H1 (cell line): ENCODE measurements around the gene MGAT5B. TPM values are rescaled to one million over a fixed set of nuclear protein-coding genes. Genes with fewer than 3 reads are reported as not detected.

Experiments used
- CTCF ChIA-PET: fragments of 300-600 bp; sonication (Branson Sonifier 250); formaldehyde crosslinking; loops from one replicate; lab custom pipeline; 2021; ENCODE audit not compliant: partially characterized antibody; lab: Charles Lee
- POLR2A ChIA-PET: fragments of 300-600 bp; sonication (Branson Sonifier 250); formaldehyde crosslinking; loops from one replicate; lab custom pipeline; 2021; ENCODE audit warnings: inconsistent platforms; ENCODE audit not compliant: partially characterized antibody; lab: Charles Lee
- DNase-seq, 2 experiments: peaks; one replicate each; pipeline versions ENCODE4 v3.0.0 to v3.0.0-alpha.2; 2010 to 2022; ENCODE audit warnings: low spot score in 2 of 2, low read depth in 1 of 2, mixed read lengths in 1 of 2
- FAIRE-seq: peaks from 2 replicates; lab custom pipeline; 2011; peaks lifted over from hg19 to GRCh38; lab: Jason Lieb, UNC
- H2AFZ ChIP-seq: 2 replicates; pipeline ENCODE4 v1.8.1; 2012; ENCODE audit warnings: low read length, inconsistent platforms
- H2AK5ac ChIP-seq: 2 replicates; pipeline ENCODE4 v1.6.1; 2013; ENCODE audit warnings: low read depth, low read length
- H2BK120ac ChIP-seq: replicated peaks from 2 replicates; pipeline ENCODE3; 2013; ENCODE audit warnings: low read depth, low read length, inconsistent platforms
- H2BK12ac ChIP-seq: 2 replicates; pipeline ENCODE4 v1.6.1; 2013; ENCODE audit warnings: low read depth, low read length
- H2BK15ac ChIP-seq: 2 replicates; pipeline ENCODE4 v1.6.1; 2013; ENCODE audit warnings: low read length
- H2BK20ac ChIP-seq: 2 replicates; pipeline ENCODE4 v1.6.1; 2013; ENCODE audit warnings: low read length
- H2BK5ac ChIP-seq: 2 replicates; pipeline ENCODE4 v1.6.1; 2013; ENCODE audit warnings: low read depth, low read length
- H3K14ac ChIP-seq: 2 replicates; pipeline ENCODE4 v1.6.1; 2013; ENCODE audit warnings: inconsistent platforms; ENCODE audit not compliant: insufficient read length
- H3K18ac ChIP-seq: 2 replicates; pipeline ENCODE4 v1.6.1; 2013; ENCODE audit warnings: low read length; ENCODE audit errors: extremely low read depth
- H3K23ac ChIP-seq: 2 replicates; pipeline ENCODE4 v1.6.1; 2013; ENCODE audit warnings: inconsistent platforms; ENCODE audit not compliant: insufficient read length
- H3K23me2 ChIP-seq: 2 replicates; pipeline ENCODE4 v1.6.1; 2013; ENCODE audit warnings: low read depth, low read length
- H3K27ac ChIP-seq: 2 replicates; pipeline ENCODE4 v1.6.1; 2011; ENCODE audit warnings: low read depth, low read length, inconsistent platforms
- H3K27me3 ChIP-seq, 4 experiments: replicated peaks in 1 of 4; 1 replicate in 1 of 4; 2 replicates in 3 of 4; pipeline versions ENCODE4 v1.6.1 to v1.8.1; 2011 to 2013; ENCODE audit warnings: low read length in 3 of 4, mild to moderate bottlenecking in 3 of 4, inconsistent platforms in 2 of 4, mixed read lengths in 2 of 4, moderate library complexity in 1 of 4; ENCODE audit not compliant: control insufficient read depth in 3 of 4, insufficient read depth in 3 of 4; ENCODE audit errors: extremely low read depth in 1 of 4
- H3K36me3 ChIP-seq, 4 experiments: 2 replicates each; pipeline versions ENCODE4 v1.6.1 to v1.8.1; 2011 to 2013; ENCODE audit warnings: mild to moderate bottlenecking in 4 of 4, low read length in 3 of 4, moderate library complexity in 2 of 4, control low read depth in 1 of 4, inconsistent platforms in 1 of 4; ENCODE audit not compliant: insufficient read depth in 4 of 4, control insufficient read depth in 2 of 4
- H3K4ac ChIP-seq: replicated peaks from 2 replicates; pipeline ENCODE3; 2013; ENCODE audit warnings: low read length, low read depth, mixed read lengths, inconsistent platforms; ENCODE audit not compliant: insufficient read length
- H3K4me1 ChIP-seq, 4 experiments: replicated peaks in 1 of 4; 1 replicate in 1 of 4; 2 replicates in 3 of 4; pipeline versions ENCODE4 v1.6.1 to v1.8.1; 2011 to 2013; ENCODE audit warnings: low read length in 3 of 4, inconsistent platforms in 2 of 4, mixed read lengths in 1 of 4; ENCODE audit not compliant: insufficient read depth in 4 of 4, control insufficient read depth in 3 of 4
- H3K4me2 ChIP-seq, 2 experiments: 2 replicates each; pipeline versions ENCODE4 v1.6.1 to v1.8.1; 2011 to 2013; ENCODE audit warnings: low read depth in 2 of 2, low read length in 2 of 2, control low read depth in 1 of 2, inconsistent platforms in 1 of 2, mild to moderate bottlenecking in 1 of 2; ENCODE audit not compliant: insufficient read depth in 1 of 2
- H3K4me3 ChIP-seq, 4 experiments: fragments of 200-600, 300-600 bp in 1 of 4; sonication (generic), shearing (Covaris generic), sonication (Bioruptor Twin) in 1 of 4; 2 replicates each; pipeline versions ENCODE4 v1.5.1 to v1.8.1; 2011 to 2016; ENCODE audit warnings: low read length in 4 of 4, low read depth in 3 of 4, control low read depth in 2 of 4, inconsistent platforms in 2 of 4, mild to moderate bottlenecking in 2 of 4, mixed read lengths in 1 of 4, moderate library complexity in 1 of 4; ENCODE audit not compliant: insufficient read depth in 2 of 4; ENCODE audit errors: extremely low read depth in 1 of 4
- H3K56ac ChIP-seq: replicated peaks from 2 replicates; pipeline ENCODE3; 2013; ENCODE audit warnings: low read depth, mild to moderate bottlenecking, mixed read lengths, low read length, inconsistent platforms; ENCODE audit not compliant: insufficient read length
- H3K79me1 ChIP-seq: 2 replicates; pipeline ENCODE4 v1.6.1; 2013; ENCODE audit warnings: low read depth, low read length, control low read depth
- H3K79me2 ChIP-seq, 2 experiments: 2 replicates each; pipeline versions ENCODE4 v1.6.1 to v1.8.1; 2012 to 2013; ENCODE audit warnings: low read length in 2 of 2, mild to moderate bottlenecking in 2 of 2, inconsistent platforms in 1 of 2; ENCODE audit not compliant: insufficient read depth in 2 of 2, control insufficient read depth in 1 of 2
- H3K9ac ChIP-seq, 4 experiments: replicated peaks in 1 of 4; 1 replicate in 1 of 4; 2 replicates in 3 of 4; pipeline versions ENCODE4 v1.6.1 to v1.8.1; 2011 to 2013; ENCODE audit warnings: low read depth in 3 of 4, low read length in 3 of 4, control low read depth in 2 of 4, mild to moderate bottlenecking in 2 of 4, moderate library complexity in 2 of 4, inconsistent platforms in 1 of 4; ENCODE audit errors: extremely low read depth in 1 of 4
- H3K9me3 ChIP-seq, 2 experiments: 2 replicates each; pipeline versions ENCODE4 v1.6.1 to v1.8.1; 2012 to 2013; ENCODE audit warnings: mild to moderate bottlenecking in 2 of 2, moderate library complexity in 2 of 2, control low read depth in 1 of 2, inconsistent platforms in 1 of 2, low read depth in 1 of 2, low read length in 1 of 2, mixed read lengths in 1 of 2; ENCODE audit not compliant: insufficient read depth in 2 of 2
- H4K20me1 ChIP-seq, 2 experiments: replicated peaks in 1 of 2; 2 replicates each; pipeline versions ENCODE3 to v1.8.1; 2011 to 2013; ENCODE audit warnings: inconsistent platforms in 2 of 2, low read length in 2 of 2, mild to moderate bottlenecking in 1 of 2; ENCODE audit not compliant: insufficient read depth in 2 of 2, control insufficient read depth in 1 of 2
- H4K5ac ChIP-seq: 2 replicates; pipeline ENCODE4 v1.6.1; 2013; ENCODE audit warnings: low read length, low read depth, mixed read lengths, inconsistent platforms; ENCODE audit not compliant: insufficient read length
- H4K8ac ChIP-seq: 2 replicates; pipeline ENCODE4 v1.8.0; 2013; ENCODE audit warnings: mild to moderate bottlenecking, moderate library complexity, low read length, inconsistent platforms; ENCODE audit not compliant: insufficient read depth; ENCODE audit errors: extremely low read depth
- H4K91ac ChIP-seq: replicated peaks from 2 replicates; pipeline ENCODE3; 2013; ENCODE audit warnings: low read length, mixed read lengths, inconsistent platforms; ENCODE audit not compliant: insufficient read length
- EGR1 ChIP-seq: IDR thresholded peaks from 2 replicates; pipeline ENCODE4 v1.6.1; 2011; ENCODE audit warnings: low read depth, low read length, borderline replicate concordance
- FOSL1 ChIP-seq: IDR thresholded peaks from 2 replicates; pipeline ENCODE4 v1.6.1; 2011; ENCODE audit warnings: mild to moderate bottlenecking, low read depth, low read length, moderate library complexity; ENCODE audit not compliant: insufficient read depth
- JUND ChIP-seq: IDR thresholded peaks from 2 replicates; pipeline ENCODE4 v1.6.1; 2011; ENCODE audit warnings: mild to moderate bottlenecking, improper control_type of control experiment, low read length
- KDM1A ChIP-seq: fragments of 200-600, 300-600 bp; sonication (generic); IDR thresholded peaks from 2 replicates; pipeline ENCODE4 v1.7.1; 2016; ENCODE audit warnings: mild to moderate bottlenecking, low read length, borderline replicate concordance
- PHF8 ChIP-seq: fragments of 200-600 bp; sonication (generic); conservative IDR thresholded peaks from 2 replicates; pipeline ENCODE4 v1.7.1; 2012; ENCODE audit warnings: low read depth, mild to moderate bottlenecking, inconsistent platforms, low read length, moderate library complexity
- POLR2A ChIP-seq, 2 experiments: IDR thresholded peaks; 1 replicate in 1 of 2; 2 replicates in 1 of 2; pipeline ENCODE4 v1.6.1; 2011; ENCODE audit warnings: low read depth in 2 of 2, low read length in 2 of 2, mild to moderate bottlenecking in 2 of 2; ENCODE audit errors: control extremely low read depth in 1 of 2
- RAD21 ChIP-seq, 2 experiments: IDR thresholded peaks in 1 of 2; conservative IDR thresholded peaks in 1 of 2; 2 replicates each; pipeline ENCODE4 v1.6.1; 2011; ENCODE audit warnings: low read depth in 2 of 2, low read length in 2 of 2, improper control_type of control experiment in 1 of 2, inconsistent platforms in 1 of 2, mild to moderate bottlenecking in 1 of 2, moderate library complexity in 1 of 2
- SP4 ChIP-seq: IDR thresholded peaks from 2 replicates; pipeline ENCODE4 v1.6.1; 2012; ENCODE audit warnings: low read length, inconsistent platforms
- SRF ChIP-seq: IDR thresholded peaks from 2 replicates; pipeline ENCODE4 v1.6.1; 2011; ENCODE audit warnings: mild to moderate bottlenecking, low read depth, low read length, moderate library complexity
- TCF12 ChIP-seq: IDR thresholded peaks from 2 replicates; pipeline ENCODE4 v1.6.1; 2011; ENCODE audit warnings: low read depth, mild to moderate bottlenecking, low read length
- whole genome bisulfite sequencing, 2 experiments: shearing (Covaris generic) in 1 of 2; methylation state at CpG; one replicate each; pipeline versions ENCODE4 v1.1.6 to v1.1.7; 2013 to 2015; ENCODE audit warnings: low lambda C conversion rate in 2 of 2, mixed read lengths in 2 of 2, inconsistent platforms in 1 of 2, low coverage in 1 of 2, missing lambda C conversion rate in 1 of 2; ENCODE audit not compliant: insufficient replicate concordance in 2 of 2, insufficient coverage in 1 of 2, insufficient read length in 1 of 2; ENCODE audit errors: extremely low coverage in 1 of 2, missing lambda C conversion rate in 1 of 2; 5-methylcytosine and 5-hydroxymethylcytosine counted together
- polyA plus RNA-seq, 7 experiments: library from polyadenylated mRNA; depleted of rRNA in 3 of 7; stranded (reverse) in 5 of 7; unstranded in 2 of 7; fragments of >200 nt in 5 of 7; fragments of 200-250 nt in 2 of 7; gene quantifications; 1 replicate in 5 of 7; 2 replicates in 1 of 7; 4 replicates in 1 of 7; pipeline versions ENCODE4 v1.2.1 to v1.2.3, GENCODE V29; 2011 to 2013; ENCODE audit warnings: missing spikeins in 2 of 7, mixed read lengths in 2 of 7
- total RNA-seq: library from RNA; stranded (reverse); fragmentation: NEBNext Ultra II Directional; extraction: Animal tissue kit (Norgen Biotek cat#: 25700); gene quantifications from 2 replicates; pipeline ENCODE4 v1.2.1, GENCODE V29; 2021

Gene MGAT5B
- total and polyA plus RNA-seq, 2 of the 8 experiments (the other 6 are each of a cell fraction or from before 2014, with no cell fraction given) = 7.9 to 8.2 TPM

- FAIRE-seq = no peak
- CTCF ChIA-PET = interaction anchor here (0.8 to 1.8 kb wide), 5 partner anchors 14 to 124 kb away, joined by 3 to 5 read pairs (median 3); partner anchors contain the start of gene MGAT5B
- 86% methylated on average over 5 of the region's 5 CpGs; no CpG with 5 or more reads in 1 of the 2 experiments for WGBS, 2 experiments
Measured at GRCh38 chr17:76992891-76993290, 124.7 kb downstream of the MGAT5B start.

More at GRCh38 chr17:76992891-76993290, 124.7 kb downstream of the MGAT5B start:
- Histone ChIP-seq H4K20me1 (no peaks in the 10 kb centered on the region), H3K4me3 (no peak overlapping the region), H2BK12ac (no peak overlapping the region), H2BK120ac (no peak overlapping the region), H2BK15ac (no peak overlapping the region), H3K18ac (no peak overlapping the region; the same call in 1 of the 2 replicates), H2AFZ (no peak overlapping the region), H4K8ac (peak overlapping the region; percentile 43; the same call in 1 of the 2 replicates), H3K14ac (no peak overlapping the region), H3K56ac (no peak overlapping the region), H2BK5ac (no peak overlapping the region), H3K4me2 (no peak overlapping the region), H3K79me1 (no peaks in the 10 kb centered on the region), H3K4me1 (peaks cover 6 to 22% (median 13%) of the 10 kb centered on the region in 4 experiments)
- POLR2A ChIA-PET = interaction anchor here (1.1 kb wide), 1 partner anchor 283 kb away, joined by 3 read pairs; no protein-coding TSS in a partner anchor
- TF ChIP-seq JUND (no peak), POLR2A (IDR thresholded peaks at IDR 0.05; ENCODE audit: control extremely low read depth in 1 of 2, low read depth in 2 of 2, low read length in 2 of 2) (no peak), FOSL1 (no peak), EGR1 (no peak), RAD21 (IDR thresholded peaks at IDR 0.05 in 1 of 2, conservative IDR thresholded peaks at IDR 0.05 in 1 of 2; ENCODE audit: low read depth in 2 of 2, low read length in 2 of 2) (no peak), KDM1A (no peak), PHF8 (no peak), SP4 (no peak), TCF12 (no peak), SRF (no peak)
- TF ChIP-seq, all 59 proteins: peak for 0
- H3K79me2 ChIP-seq = no peaks in the 10 kb centered on the region
- H3K36me3 ChIP-seq = no peaks in the 10 kb centered on the region
- H3K4ac ChIP-seq = no peak overlapping the region
- H2BK20ac ChIP-seq = no peak overlapping the region
- H3K23me2 ChIP-seq = no peaks in the 10 kb centered on the region
- no peak overlapping the region for H4K91ac ChIP-seq
- no peak overlapping the region for H3K9ac ChIP-seq
- no peak overlapping the region for H2AK5ac ChIP-seq
- H3K23ac ChIP-seq = no peak overlapping the region
- H3K9me3 ChIP-seq = no peaks in the 10 kb centered on the region
- DNase-seq = no peak
- H4K5ac ChIP-seq = no peak overlapping the region
- H3K27ac ChIP-seq = no peak overlapping the region
- no peaks in the 10 kb centered on the region for H3K27me3 ChIP-seq
